Right cardiac atrium (tissue), 5 donors: ENCODE data around the gene SMIM22. TPM values are rescaled to one million over a fixed set of nuclear protein-coding genes. Genes with fewer than 3 reads are reported as not detected.

ENCODE experiments used
- polyA plus RNA-seq: library from polyadenylated mRNA; stranded (reverse); fragments of 200-250 nt; gene quantifications from one replicate; pipeline ENCODE4 v1.2.3, GENCODE V29; 2013
- total RNA-seq, 4 donors: library from RNA; stranded (reverse); fragmentation: NEBNext Ultra II Directional; extraction: Animal tissue kit (Norgen Biotek cat#: 25700); gene quantifications; one replicate each; pipeline ENCODE4 v1.2.1, GENCODE V29; 2021
- donor health status: healthy with polysubstance abuse.
- donor health status: DM: no; HTN: yes; CAD: no.
- donor health status: DM: no; HTN: no; CAD: no.
- donor health status: DM: no; HTN: yes; CAD: no; lungs with severe emphysema.
- donor health status: DM: yes; HTN: yes; CAD: no.

The SMIM22 gene
- total and polyA plus RNA-seq, 5 donors = not detected

Other genes with a start within 250 kb of the SMIM22 start
- gene C16orf96, start 239.0 kb upstream of the SMIM22 start, total RNA-seq = under 1 TPM in 3 of 4 donors, not detected in 1; 0.08 to 0.09 (median 0.08) TPM
- gene C16orf96, start 239.0 kb upstream of the SMIM22 start, polyA plus RNA-seq = 0.02 TPM
- gene UBALD1, start 180.5 kb upstream of the SMIM22 start, total RNA-seq = 10 to 100 TPM; 22.3 to 28.7 (median 25.7) TPM
- 30.1 TPM for gene UBALD1, start 180.5 kb upstream of the SMIM22 start, polyA plus RNA-seq
- 10 to 100 TPM; 37.0 to 49.9 (median 41.2) TPM for gene MGRN1, start 170.5 kb upstream of the SMIM22 start, total RNA-seq
- 22.0 TPM for gene MGRN1, start 170.5 kb upstream of the SMIM22 start, polyA plus RNA-seq
- gene NUDT16L1, start 101.8 kb upstream of the SMIM22 start, total RNA-seq = 10 to 100 TPM; 30.5 to 55.2 (median 42.5) TPM
- 62.3 TPM for gene NUDT16L1, start 101.8 kb upstream of the SMIM22 start, polyA plus RNA-seq
- gene ANKS3, start 61.1 kb upstream of the SMIM22 start, total RNA-seq = 10 to 100 TPM in 3 of 4 donors, 1 to 10 TPM in 1; 8.9 to 13.5 (median 11.4) TPM
- 11.0 TPM for gene ANKS3, start 61.1 kb upstream of the SMIM22 start, polyA plus RNA-seq
- gene DNAAF8, start 60.8 kb upstream of the SMIM22 start, total RNA-seq = under 1 TPM in 3 of 4 donors, not detected in 1; 0.28 to 0.49 (median 0.38) TPM
- gene DNAAF8, start 60.8 kb upstream of the SMIM22 start, polyA plus RNA-seq = 1.3 TPM
- gene ZNF500, start 28.2 kb upstream of the SMIM22 start, total RNA-seq = 10 to 100 TPM in 1 of 4 donors, 1 to 10 TPM in 3; 6.8 to 10.7 (median 8.6) TPM
- gene ZNF500, start 28.2 kb upstream of the SMIM22 start, polyA plus RNA-seq = 7.2 TPM
- gene SEPTIN12, start 7.0 kb upstream of the SMIM22 start, total RNA-seq = under 1 TPM in 1 of 4 donors, not detected in 3; 0.64 TPM
- not detected for gene SEPTIN12, start 7.0 kb upstream of the SMIM22 start, polyA plus RNA-seq
- 10 to 100 TPM; 55.0 to 76.4 (median 65.3) TPM for gene ROGDI, start 7.3 kb downstream of the SMIM22 start, total RNA-seq
- 86.3 TPM for gene ROGDI, start 7.3 kb downstream of the SMIM22 start, polyA plus RNA-seq
- 10 to 100 TPM; 69.9 to 84.4 (median 81.1) TPM for gene GLYR1, start 51.9 kb downstream of the SMIM22 start, total RNA-seq
- 56.1 TPM for gene GLYR1, start 51.9 kb downstream of the SMIM22 start, polyA plus RNA-seq
- 10 to 100 TPM; 24.4 to 30.4 (median 27.4) TPM for gene UBN1, start 52.1 kb downstream of the SMIM22 start, total RNA-seq
- 16.5 TPM for gene UBN1, start 52.1 kb downstream of the SMIM22 start, polyA plus RNA-seq
- 10 to 100 TPM in 2 of 4 donors, 1 to 10 TPM in 2; 3.9 to 19.1 (median 8.4) TPM for gene PPL, start 141.8 kb downstream of the SMIM22 start, total RNA-seq
- 5.0 TPM for gene PPL, start 141.8 kb downstream of the SMIM22 start, polyA plus RNA-seq
- 1 to 10 TPM in 3 of 4 donors, under 1 TPM in 1; 0.57 to 3.8 (median 2.1) TPM for gene SEC14L5, start 163.0 kb downstream of the SMIM22 start, total RNA-seq
- gene SEC14L5, start 163.0 kb downstream of the SMIM22 start, polyA plus RNA-seq = 1.4 TPM
- gene NAGPA, start 238.6 kb downstream of the SMIM22 start, total RNA-seq = 10 to 100 TPM in 1 of 4 donors, 1 to 10 TPM in 3; 6.0 to 10.0 (median 7.8) TPM
- gene NAGPA, start 238.6 kb downstream of the SMIM22 start, polyA plus RNA-seq = 5.3 TPM